Activated T-cell treated with anti-CD3 and anti-CD28 coated beads for 1 hour (primary cell): ENCODE results near the gene GATC.
"Not testable (repeated sequence)": the region's sequence is repeated elsewhere in the genome, so short reads cannot be mapped to it uniquely, and the experiment has no call there.

Source experiments
- DNase-seq: peaks from one replicate; pipeline ENCODE4 v3.0.0-alpha.2; 2020; ENCODE audit warnings: low read depth

GATC gene

GRCh38 chr12:120470150-120470784 lies 24.0 kb downstream of the GATC start:
- no peak for DNase-seq

- DNase-seq, result no peak
Measured at GRCh38 chr12:120472521-120472920, 26.3 kb downstream of the GATC start.

GRCh38 chr12:120473807-120474615 lies 27.8 kb downstream of the GATC start:
- DNase-seq, result no peak

- no peak for DNase-seq
Measured at GRCh38 chr12:120474616-120474960, 28.3 kb downstream of the GATC start.

GRCh38 chr12:120475643-120476042 lies 29.4 kb downstream of the GATC start:
- no peak for DNase-seq

- no peak for DNase-seq
Measured at GRCh38 chr12:120479458-120479857, 33.2 kb downstream of the GATC start.

GRCh38 chr12:120480211-120480610 lies 34.0 kb downstream of the GATC start:
- no peak for DNase-seq

- DNase-seq, result no peak
Measured at GRCh38 chr12:120481022-120481767, 35.0 kb downstream of the GATC start.

- DNase-seq, result no peak
Measured at GRCh38 chr12:120483621-120484020, 37.4 kb downstream of the GATC start.

- DNase-seq, result no peak
Measured at GRCh38 chr12:120485961-120486881, 40.0 kb downstream of the GATC start.

- not testable (repeated sequence) for DNase-seq
Measured at GRCh38 chr12:120487552-120487951, 41.3 kb downstream of the GATC start.

- DNase-seq, result no peak
Measured at GRCh38 chr12:120488057-120488640, 41.9 kb downstream of the GATC start.

GRCh38 chr12:120489018-120489417 lies 42.8 kb downstream of the GATC start:
- no peak for DNase-seq

- DNase-seq, result no peak
Measured at GRCh38 chr12:120490325-120490724, 44.1 kb downstream of the GATC start.

- no peak for DNase-seq
Measured at GRCh38 chr12:120490833-120491512, 44.7 kb downstream of the GATC start.

GRCh38 chr12:120495186-120495730 lies 49.0 kb downstream of the GATC start:
- DNase-seq, result no peak

GRCh38 chr12:120495731-120496412 lies 49.6 kb downstream of the GATC start, which contains the start of gene DYNLL1:
DYNLL1 (plus strand) TSS chr12:120496113; CDS start chr12:120496422, 309 bp downstream.
- DNase-seq, result peak; percentile 95

- DNase-seq, result peak; percentile 34
Measured at GRCh38 chr12:120496413-120497340, 50.4 kb downstream of the GATC start.
